PC-3 (cell line): ENCODE data around the gene PTMS.

Experiments
- CTCF ChIP-seq: fragments of 300-600 bp; sonication (generic); conservative IDR thresholded peaks from 2 replicates; pipeline ENCODE4 v1.5.1; 2017; ENCODE audit warnings: antibody characterized with exemption, low read depth, mild to moderate bottlenecking, low read length
- EZH2 ChIP-seq: fragments of 300-600 bp; sonication (generic); IDR thresholded peaks from one replicate; pipeline ENCODE4 v1.6.1; 2017; ENCODE audit warnings: antibody characterized with exemption, mild to moderate bottlenecking, low read length; ENCODE audit not compliant: unreplicated experiment
- EZH2phosphoT487 ChIP-seq: fragments of 300-600 bp; sonication (generic); IDR thresholded peaks from 2 replicates; pipeline ENCODE4 v1.6.1; 2018; ENCODE audit warnings: mild to moderate bottlenecking, antibody characterized with exemption, low read length, borderline replicate concordance

- TF ChIP-seq CTCF (no peak), EZH2 (no peak), EZH2phosphoT487 (no peak)
Measured at GRCh38 chr12:6783828-6784227, 17.7 kb downstream of the PTMS start.
